GM06990 (cell line): ENCODE results near the gene GRID1.

Experiments
- DNase-seq: peaks from one replicate; pipeline ENCODE4 v3.0.0-alpha.2; 2011; ENCODE audit not compliant: insufficient read length; ENCODE audit errors: extremely low read depth
- H3K27me3 ChIP-seq: replicated peaks from 2 replicates; pipeline ENCODE4 v1.6.0; 2011; ENCODE audit warnings: low read length; ENCODE audit not compliant: control insufficient read depth, insufficient read depth
- H3K36me3 ChIP-seq: 2 replicates; pipeline ENCODE4 v1.5.1; 2011; ENCODE audit warnings: low read length; ENCODE audit not compliant: control insufficient read depth, insufficient read depth
- H3K4me3 ChIP-seq: replicated peaks from 2 replicates; pipeline ENCODE4 v1.5.1; 2011; ENCODE audit warnings: low read depth, mild to moderate bottlenecking, control low read depth, low read length
- CTCF ChIP-seq: IDR thresholded peaks from 2 replicates; pipeline ENCODE4 v1.5.1; 2011; ENCODE audit warnings: low read length, control low read depth, mild to moderate bottlenecking, inconsistent platforms; ENCODE audit not compliant: insufficient read depth, poor library complexity, severe bottlenecking

The GRID1 gene

DNA sequence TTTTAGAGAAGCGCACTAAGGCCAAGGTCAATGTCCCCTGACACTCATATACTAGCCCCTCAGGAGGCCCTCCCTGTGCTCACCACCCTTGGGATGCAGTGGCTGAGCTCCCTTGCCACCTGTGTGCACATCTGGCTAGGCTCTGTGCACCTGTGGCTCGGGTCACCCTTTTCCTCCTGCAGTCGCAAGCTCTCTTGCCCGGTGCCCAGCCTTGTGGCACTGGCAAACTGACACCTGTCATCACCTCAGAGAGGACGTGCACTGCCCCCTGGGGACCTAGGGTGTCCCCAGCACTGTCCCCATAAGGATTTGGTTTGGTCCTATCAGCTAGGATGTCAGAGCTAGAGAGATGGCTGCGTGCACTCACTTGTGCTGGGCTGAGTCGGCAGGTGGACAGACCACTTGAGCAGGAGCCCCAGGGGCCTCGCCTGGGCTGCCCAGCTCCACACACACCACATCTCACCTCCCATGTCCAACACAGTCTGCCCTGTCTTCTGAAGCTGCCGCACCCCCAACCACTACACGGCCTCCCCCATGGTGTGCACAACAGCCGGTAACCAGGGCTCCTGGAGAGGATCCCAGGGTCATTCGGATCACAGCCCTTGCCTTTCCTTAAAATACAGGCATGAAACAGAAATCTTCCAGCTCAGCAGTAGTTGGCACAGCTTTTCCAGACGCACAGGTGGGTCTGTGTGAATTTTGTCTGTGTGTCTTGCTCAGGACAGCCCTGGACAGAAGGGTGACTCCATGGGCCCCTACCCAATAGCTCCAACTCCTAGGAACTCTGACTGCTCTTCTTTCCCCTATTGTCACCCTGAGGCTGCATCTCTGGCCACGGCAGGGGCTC lies 111.0 kb downstream of the GRID1 start:
- H3K4me3 ChIP-seq: no peak overlapping the region
- TF ChIP-seq CTCF: no peak
- no peaks in the 10 kb centered on the region; the same call in none of the 2 replicates for H3K27me3 ChIP-seq
- DNase-seq: no peak
- H3K36me3 ChIP-seq: no peaks in the 10 kb centered on the region

- no peaks in the 10 kb centered on the region; the same call in none of the 2 replicates for H3K27me3 ChIP-seq
- no peaks in the 10 kb centered on the region for H3K36me3 ChIP-seq
- no peak for TF ChIP-seq CTCF
- no peak for DNase-seq
- H3K4me3 ChIP-seq: no peak overlapping the region
Measured at GRCh38 chr10:86254526-86255174, 111.9 kb downstream of the GRID1 start.

DNA sequence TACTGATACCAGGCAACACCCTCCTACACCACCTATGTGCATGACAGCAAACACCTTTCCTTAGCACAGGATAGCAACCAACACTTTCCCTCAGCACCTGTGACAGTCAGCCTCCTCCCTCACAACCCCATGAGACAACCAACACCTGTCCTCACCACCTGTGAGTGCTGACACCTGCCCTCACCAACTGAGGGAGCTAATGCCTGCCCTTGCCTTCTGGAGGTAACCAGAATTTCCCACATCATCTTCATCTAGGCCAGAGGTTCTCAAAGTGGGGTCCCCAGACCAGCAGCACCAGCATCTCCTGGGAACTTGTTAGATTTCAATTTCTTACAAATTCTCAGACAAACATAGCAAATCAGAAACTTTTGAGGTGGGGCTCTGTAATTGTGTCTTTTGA lies 112.5 kb downstream of the GRID1 start:
- no peaks in the 10 kb centered on the region for H3K36me3 ChIP-seq
- H3K27me3 ChIP-seq: no peaks in the 10 kb centered on the region; the same call in none of the 2 replicates
- H3K4me3 ChIP-seq: no peak overlapping the region
- TF ChIP-seq CTCF: no peak
- DNase-seq: no peak

GRCh38 chr10:86253091-86254072 lies 113.2 kb downstream of the GRID1 start:
- no peak for TF ChIP-seq CTCF
- no peak overlapping the region for H3K4me3 ChIP-seq
- DNase-seq: no peak
- H3K27me3 ChIP-seq: no peaks in the 10 kb centered on the region; the same call in none of the 2 replicates
- H3K36me3 ChIP-seq: no peaks in the 10 kb centered on the region

DNA sequence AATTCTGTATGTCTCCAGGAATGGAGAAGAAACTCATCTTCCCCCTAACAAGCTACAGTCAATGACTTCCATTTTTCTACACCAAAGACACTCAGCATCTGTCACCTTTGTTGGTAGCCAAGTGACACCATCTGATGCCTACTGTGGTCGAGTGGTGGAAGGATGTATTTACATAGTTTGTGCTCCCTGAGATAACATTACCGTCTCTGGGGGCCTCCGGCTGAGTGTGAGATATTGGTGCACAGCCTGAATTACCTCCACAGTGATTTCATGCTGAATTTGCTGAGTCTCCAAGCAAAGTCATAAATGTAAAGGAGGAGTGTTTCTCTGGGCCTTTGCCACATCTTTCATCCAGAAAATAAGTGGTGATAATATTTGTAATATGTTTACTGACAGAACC lies 114.0 kb downstream of the GRID1 start:
- H3K27me3 ChIP-seq: no peaks in the 10 kb centered on the region; the same call in none of the 2 replicates
- no peak overlapping the region for H3K4me3 ChIP-seq
- no peak for TF ChIP-seq CTCF
- DNase-seq: no peak
- no peaks in the 10 kb centered on the region for H3K36me3 ChIP-seq
